CD4-positive, CD25-positive, alpha-beta regulatory T cell (primary cell): ENCODE data around the gene RASL12. TPM values are rescaled to one million over a fixed set of nuclear protein-coding genes. Genes with fewer than 3 reads are reported as not detected.

Source experiments
- ATAC-seq, 2 donors: fragments of 150-1000 bp; cut with Tn5 transposase; one replicate each; pipeline ENCODE4 v1.10.0; 2021; ENCODE audit warnings: low read depth in 2 of 2, moderate number of reproducible peaks in 2 of 2, moderate library complexity in 1 of 2
- DNase-seq, 3 donors: peaks; one replicate each; pipeline versions ENCODE4 v3.0.0 to v3.0.0-alpha.2; 2012 to 2022; ENCODE audit warnings: mixed read lengths in 1 of 3
- H3K27ac ChIP-seq: one replicate; pipeline ENCODE4 v1.7.0; 2013; ENCODE audit warnings: mild to moderate bottlenecking, low read length; ENCODE audit not compliant: insufficient read depth, poor library complexity, severe bottlenecking
- H3K27me3 ChIP-seq: one replicate; pipeline ENCODE4 v1.7.0; 2013; ENCODE audit warnings: low read length; ENCODE audit not compliant: control insufficient read depth, insufficient read depth
- H3K36me3 ChIP-seq: one replicate; pipeline ENCODE4 v1.7.0; 2013; ENCODE audit warnings: mild to moderate bottlenecking, low read length, moderate library complexity; ENCODE audit not compliant: control insufficient read depth, insufficient read depth
- H3K4me1 ChIP-seq: 2 replicates; pipeline ENCODE4 v1.7.0; 2013; ENCODE audit warnings: mild to moderate bottlenecking, low read length; ENCODE audit not compliant: insufficient read depth, control insufficient read depth, poor library complexity, severe bottlenecking
- H3K4me3 ChIP-seq: one replicate; pipeline ENCODE4 v1.7.0; 2013; ENCODE audit warnings: low read depth, mild to moderate bottlenecking, low read length, moderate library complexity
- H3K9me3 ChIP-seq, 2 experiments: 1 replicate in 1 of 2; 2 replicates in 1 of 2; pipeline ENCODE4 v1.7.0; 2013; ENCODE audit warnings: low read length in 2 of 2, mild to moderate bottlenecking in 1 of 2, moderate library complexity in 1 of 2; ENCODE audit not compliant: control insufficient read depth in 2 of 2
- H3K27ac Mint-ChIP-seq, 3 donors: one replicate each; pipeline ENCODE4 v1.8.0; 2020 to 2022; ENCODE audit warnings: mild to moderate bottlenecking in 3 of 3, mixed read lengths in 3 of 3, moderate library complexity in 2 of 3
- H3K27me3 Mint-ChIP-seq: one replicate; pipeline ENCODE4 v1.8.0; 2022; ENCODE audit warnings: mild to moderate bottlenecking, mixed read lengths
- H3K36me3 Mint-ChIP-seq: one replicate; pipeline ENCODE4 v1.8.0; 2020; ENCODE audit warnings: mixed read lengths
- H3K4me1 Mint-ChIP-seq, 4 donors: one replicate each; pipeline ENCODE4 v1.8.0; 2020 to 2022; ENCODE audit warnings: mixed read lengths in 4 of 4, mild to moderate bottlenecking in 1 of 4
- H3K4me3 Mint-ChIP-seq, 4 donors: one replicate each; pipeline ENCODE4 v1.8.0; 2020 to 2022; ENCODE audit warnings: mild to moderate bottlenecking in 4 of 4, mixed read lengths in 4 of 4, moderate library complexity in 3 of 4
- H3K9me3 Mint-ChIP-seq, 7 donors: one replicate each; pipeline ENCODE4 v1.8.0; 2020 to 2022; ENCODE audit warnings: mixed read lengths in 7 of 7, mild to moderate bottlenecking in 3 of 7, moderate library complexity in 2 of 7
- polyA plus RNA-seq, 4 donors: library from polyadenylated mRNA; unstranded; fragments of 300-500 nt; fragmentation: Illumina TruSeq; gene quantifications; one replicate each; pipeline ENCODE4 v1.2.3, GENCODE V29; 2021
- total RNA-seq: library from RNA; stranded (reverse); gene quantifications from one replicate; pipeline ENCODE4 v1.2.3, GENCODE V29; 2022

Gene RASL12
- total and polyA plus RNA-seq, 5 donors from 2014 or later = not detected

DNA sequence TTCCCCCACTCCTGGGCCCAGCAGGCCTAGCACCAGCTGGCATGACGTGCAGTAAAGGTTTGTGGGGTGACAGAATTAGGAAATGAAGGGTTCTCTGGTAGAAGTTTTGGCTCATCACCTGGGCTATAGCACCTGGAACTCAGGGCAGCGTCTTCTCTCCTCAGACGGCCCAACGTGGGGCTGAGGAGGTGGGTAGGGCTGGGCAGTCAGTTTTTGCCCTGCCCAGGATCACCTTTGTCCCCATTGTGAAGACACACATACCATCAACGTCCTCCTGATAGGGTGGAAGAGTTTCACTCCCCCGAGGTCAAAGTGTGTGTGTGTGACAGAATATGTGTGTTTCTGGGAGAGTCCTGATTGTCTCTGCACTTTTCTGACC is 20.8 kb upstream of the RASL12 start:
- Mint-ChIP-seq H3K4me1 (peaks cover 0 to 4% (median 0%) of the 10 kb centered on the region in 4 donors), H3K4me3 (no peak overlapping the region), H3K27ac (no peak overlapping the region), H3K36me3 (no peaks in the 10 kb centered on the region), H3K27me3 (peaks cover 6% of the 10 kb centered on the region), H3K9me3 (no peaks in the 10 kb centered on the region)
- H3K4me1 ChIP-seq = no peaks in the 10 kb centered on the region
- DNase-seq (no peak), ATAC-seq (no peak)
- no peak overlapping the region for H3K4me3 ChIP-seq
- H3K36me3 ChIP-seq = no peaks in the 10 kb centered on the region
- no peak overlapping the region for H3K27ac ChIP-seq
- H3K9me3 ChIP-seq = no peaks in the 10 kb centered on the region
- peaks cover 2% of the 10 kb centered on the region for H3K27me3 ChIP-seq

DNA sequence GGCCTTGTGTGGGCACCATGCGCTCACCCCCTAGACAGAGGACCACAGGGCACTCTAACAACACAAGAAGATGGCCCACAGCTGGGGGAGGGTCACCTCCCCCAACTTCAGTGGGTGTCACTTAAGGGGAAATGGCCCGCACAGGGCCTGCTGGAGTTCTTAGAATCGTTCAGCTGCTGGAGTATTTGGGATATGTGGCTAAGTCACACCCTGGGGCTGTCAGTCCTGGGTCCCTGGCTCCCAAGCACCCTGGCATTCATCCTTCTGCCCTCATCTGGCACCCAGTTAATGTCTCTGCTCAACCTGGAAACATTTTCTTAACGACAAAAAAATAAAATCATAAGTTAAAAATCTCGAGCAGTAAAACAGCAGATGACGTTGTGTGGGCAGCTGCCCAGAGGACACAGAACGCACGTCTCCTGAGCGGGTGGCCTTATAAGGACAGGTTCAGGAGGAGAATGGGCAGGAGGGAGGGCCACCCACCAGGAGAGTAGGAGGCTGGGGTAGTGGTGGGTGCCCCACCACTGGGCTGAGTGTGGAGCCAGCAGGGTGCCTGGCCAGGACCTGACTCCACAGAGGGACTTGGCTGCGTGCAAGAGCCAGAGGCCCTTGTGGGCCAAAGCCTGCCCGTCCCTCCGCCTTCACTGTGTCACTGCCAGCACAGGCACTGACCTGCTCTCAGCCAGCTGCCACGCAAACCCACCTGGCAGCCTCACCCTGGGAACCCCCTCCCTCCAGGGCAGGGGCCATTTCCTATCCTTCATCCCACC is 20.3 kb upstream of the RASL12 start:
- Histone ChIP-seq H3K36me3 (no peaks in the 10 kb centered on the region), H3K4me1 (no peaks in the 10 kb centered on the region), H3K27me3 (peaks cover 4% of the 10 kb centered on the region), H3K27ac (no peak overlapping the region), H3K9me3 (no peaks in the 10 kb centered on the region), H3K4me3 (no peak overlapping the region)
- DNase-seq = no peak
- H3K36me3 Mint-ChIP-seq = no peaks in the 10 kb centered on the region
- no peak overlapping the region for H3K4me3 Mint-ChIP-seq
- peaks cover 0 to 4% (median 0%) of the 10 kb centered on the region in 4 donors for H3K4me1 Mint-ChIP-seq
- no peaks in the 10 kb centered on the region for H3K9me3 Mint-ChIP-seq
- no peak for ATAC-seq
- no peak overlapping the region for H3K27ac Mint-ChIP-seq
- peaks cover 6% of the 10 kb centered on the region for H3K27me3 Mint-ChIP-seq

DNA sequence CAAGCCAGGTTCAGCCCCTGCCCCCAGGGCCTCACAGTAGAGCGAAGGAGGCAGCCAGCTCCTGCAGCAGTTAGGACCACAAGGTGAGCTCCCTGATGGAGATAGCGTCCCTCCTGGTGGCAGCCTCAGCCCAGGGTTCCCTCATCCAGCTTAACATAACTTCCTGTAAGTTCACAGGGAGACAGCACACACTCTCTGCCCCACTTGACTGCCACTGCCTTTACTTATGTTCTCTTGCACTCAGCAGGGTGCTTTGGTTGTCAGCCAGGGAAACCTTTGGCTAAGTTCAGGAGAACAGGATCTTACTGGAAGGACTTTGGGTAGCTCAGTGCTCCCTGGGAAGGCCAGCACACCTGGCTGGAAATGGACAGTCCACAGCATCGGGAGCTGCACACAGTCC is 19.6 kb upstream of the RASL12 start:
- Mint-ChIP-seq H3K4me3 (no peak overlapping the region), H3K9me3 (no peaks in the 10 kb centered on the region), H3K27me3 (peaks cover 12% of the 10 kb centered on the region), H3K36me3 (no peaks in the 10 kb centered on the region), H3K4me1 (peaks cover 0 to 6% (median 5%) of the 10 kb centered on the region in 4 donors), H3K27ac (peak overlapping the region in 1 of 3 donors; percentile 14)
- Histone ChIP-seq H3K4me1 (peaks cover 5% of the 10 kb centered on the region), H3K4me3 (no peak overlapping the region), H3K27me3 (peaks cover 6% of the 10 kb centered on the region), H3K27ac (no peak overlapping the region), H3K9me3 (no peaks in the 10 kb centered on the region), H3K36me3 (no peaks in the 10 kb centered on the region)
- no peak for DNase-seq
- no peak for ATAC-seq

DNA sequence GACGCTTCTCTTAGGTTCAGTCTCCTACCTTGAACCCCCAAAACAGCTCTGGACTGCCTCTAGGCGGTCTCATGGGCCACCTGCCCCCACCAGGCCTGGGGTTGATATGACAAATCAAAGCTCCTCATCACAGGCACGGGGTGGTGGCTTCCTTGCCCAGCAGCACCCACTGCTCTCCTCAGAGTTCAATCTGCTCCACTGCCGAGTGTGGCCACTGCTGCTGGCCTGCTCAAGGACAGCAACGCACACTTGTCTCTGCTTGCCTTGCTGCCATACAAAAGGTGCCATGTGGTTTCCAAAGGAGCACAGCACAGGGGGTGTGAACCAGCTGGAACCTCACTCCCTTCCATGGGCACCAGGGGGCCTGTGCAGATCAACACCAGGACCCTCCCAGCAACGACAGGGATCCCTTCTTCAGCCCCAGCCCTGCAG is 18.9 kb upstream of the RASL12 start:
- DNase-seq (no peak), ATAC-seq (no peak)
- H3K27me3 ChIP-seq = peaks cover 6% of the 10 kb centered on the region
- Mint-ChIP-seq H3K36me3 (no peaks in the 10 kb centered on the region), H3K27ac (no peak overlapping the region), H3K27me3 (peaks cover 15% of the 10 kb centered on the region), H3K4me1 (peaks cover 0 to 10% (median 6%) of the 10 kb centered on the region in 4 donors), H3K9me3 (no peaks in the 10 kb centered on the region), H3K4me3 (no peak overlapping the region)
- H3K4me3 ChIP-seq = no peak overlapping the region
- H3K9me3 ChIP-seq = no peaks in the 10 kb centered on the region
- peaks cover 9% of the 10 kb centered on the region for H3K4me1 ChIP-seq
- no peaks in the 10 kb centered on the region for H3K36me3 ChIP-seq
- no peak overlapping the region for H3K27ac ChIP-seq

DNA sequence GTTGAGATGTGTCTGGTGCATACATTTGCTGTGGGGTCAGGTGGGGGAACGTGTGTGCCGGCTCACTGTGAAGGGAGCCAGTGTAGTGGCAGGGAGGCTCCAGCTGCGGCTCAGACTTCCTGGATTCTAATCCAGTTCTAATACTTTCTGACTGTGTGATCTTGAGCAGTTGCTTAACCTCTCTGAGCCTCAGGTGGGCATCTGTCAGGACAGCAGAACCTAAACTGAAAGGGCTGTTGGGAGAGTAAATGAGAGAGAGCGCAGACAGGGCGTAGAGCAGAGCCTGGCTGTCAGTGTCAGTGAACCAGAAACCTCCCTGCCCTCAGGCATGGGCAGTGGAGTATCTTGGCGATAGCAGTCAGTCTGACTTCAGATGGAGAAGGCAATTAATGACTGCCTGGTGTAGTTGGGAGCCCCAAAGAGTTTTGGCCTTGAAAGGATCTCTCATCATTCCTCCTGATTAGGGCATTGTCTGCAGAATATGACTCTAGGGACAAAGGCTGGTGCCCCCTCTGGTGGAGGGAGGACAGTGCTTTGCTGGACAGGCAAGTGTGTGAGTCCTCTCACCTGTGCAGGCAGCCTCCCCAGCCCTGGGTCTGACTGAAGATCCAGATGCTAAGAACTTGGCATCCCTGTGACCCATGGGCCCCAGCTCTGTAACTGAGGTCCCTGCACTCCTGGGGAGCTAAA is 18.3 kb upstream of the RASL12 start:
- Histone ChIP-seq H3K27me3 (peaks cover 6% of the 10 kb centered on the region), H3K27ac (no peak overlapping the region), H3K4me1 (peaks cover 9% of the 10 kb centered on the region), H3K4me3 (no peak overlapping the region), H3K36me3 (no peaks in the 10 kb centered on the region), H3K9me3 (no peaks in the 10 kb centered on the region)
- Mint-ChIP-seq H3K36me3 (no peaks in the 10 kb centered on the region), H3K27me3 (peaks cover 21% of the 10 kb centered on the region), H3K4me1 (peaks cover 0 to 10% (median 6%) of the 10 kb centered on the region in 4 donors), H3K27ac (peak overlapping the region in 1 of 3 donors; percentile 56), H3K9me3 (no peaks in the 10 kb centered on the region), H3K4me3 (no peak overlapping the region)
- peak in 1 of 3 donors; percentile 30 for DNase-seq
- no peak for ATAC-seq

DNA sequence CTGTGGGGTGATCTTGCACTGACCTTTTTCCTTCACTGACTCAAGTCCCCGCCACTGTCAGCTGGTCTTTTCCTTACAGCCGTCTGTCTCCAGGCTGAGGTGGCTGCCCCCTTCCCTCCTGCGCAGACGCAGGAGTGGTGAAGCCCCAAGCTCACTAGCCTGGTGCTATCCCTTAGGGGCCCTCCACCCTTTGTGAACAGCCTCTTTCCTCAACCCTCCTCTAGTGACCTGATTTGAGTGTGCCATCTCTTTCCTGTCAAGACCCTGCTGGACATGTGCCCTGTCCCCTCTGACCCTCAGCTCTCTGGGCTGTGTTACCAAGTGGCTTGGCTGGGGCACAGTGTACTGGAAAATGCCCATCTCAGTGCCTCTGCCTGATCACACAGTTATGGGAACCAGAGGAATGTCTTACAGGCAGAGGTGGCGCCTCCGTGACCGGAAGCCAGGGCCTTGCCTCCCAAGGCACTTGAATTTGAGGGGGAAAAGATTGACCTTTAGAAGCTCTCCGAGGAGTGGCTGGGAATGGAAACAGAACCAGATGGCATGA is 17.5 kb upstream of the RASL12 start:
- Histone ChIP-seq H3K4me3 (no peak overlapping the region), H3K27me3 (peaks cover 6% of the 10 kb centered on the region), H3K4me1 (peaks cover 9% of the 10 kb centered on the region), H3K36me3 (no peaks in the 10 kb centered on the region), H3K27ac (no peak overlapping the region), H3K9me3 (no peaks in the 10 kb centered on the region)
- Mint-ChIP-seq H3K36me3 (no peaks in the 10 kb centered on the region), H3K27ac (peak overlapping the region in 1 of 3 donors; percentile 26), H3K9me3 (no peaks in the 10 kb centered on the region), H3K4me3 (no peak overlapping the region), H3K4me1 (peaks cover 0 to 10% (median 6%) of the 10 kb centered on the region in 4 donors), H3K27me3 (peaks cover 29% of the 10 kb centered on the region)
- ATAC-seq (no peak), DNase-seq (no peak)

DNA sequence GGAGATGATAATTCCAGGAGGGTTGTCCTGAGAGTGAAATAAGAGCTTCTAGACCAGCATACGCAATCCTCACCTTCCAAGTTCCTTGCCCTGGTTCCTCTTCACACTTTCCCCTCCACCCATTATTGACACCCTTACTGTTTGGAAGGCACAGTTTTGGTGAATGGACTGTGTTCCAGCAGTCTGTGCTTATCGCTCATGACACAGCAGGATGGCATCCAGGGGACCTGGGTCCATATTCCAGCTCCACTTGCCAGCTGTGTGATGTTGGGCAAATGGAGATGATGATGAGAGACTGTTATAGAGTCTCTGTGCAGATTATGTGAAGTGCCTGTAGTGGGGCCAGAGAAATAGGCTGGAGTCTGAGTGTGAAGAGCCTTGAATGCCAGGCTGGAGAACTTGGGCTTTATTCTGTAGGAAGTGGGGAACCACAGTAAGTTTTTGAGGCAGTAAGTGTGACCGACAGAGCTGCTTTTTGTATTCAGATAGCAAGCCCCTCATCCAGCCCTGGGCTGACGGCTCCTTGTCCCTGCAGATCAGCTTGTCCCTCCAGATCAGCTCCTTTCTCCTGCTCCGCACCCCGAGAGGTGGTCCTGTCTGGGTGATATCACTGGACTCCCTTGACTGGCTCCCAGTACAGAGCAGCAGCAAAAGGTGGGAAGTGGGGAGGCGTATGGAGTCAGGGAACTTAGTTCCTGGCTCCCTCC is 16.9 kb upstream of the RASL12 start:
- Histone ChIP-seq H3K4me3 (no peak overlapping the region), H3K36me3 (no peaks in the 10 kb centered on the region), H3K4me1 (peaks cover 9% of the 10 kb centered on the region), H3K9me3 (no peaks in the 10 kb centered on the region), H3K27me3 (peaks cover 6% of the 10 kb centered on the region), H3K27ac (no peak overlapping the region)
- Mint-ChIP-seq H3K9me3 (no peaks in the 10 kb centered on the region), H3K27me3 (peaks cover 29% of the 10 kb centered on the region), H3K4me1 (peaks cover 0 to 10% (median 6%) of the 10 kb centered on the region in 4 donors), H3K4me3 (no peak overlapping the region), H3K27ac (no peak overlapping the region), H3K36me3 (no peaks in the 10 kb centered on the region)
- DNase-seq = no peak
- no peak for ATAC-seq
